Psoas muscle (tissue), 8 donors: ENCODE results near the gene FGD5. TPM values are rescaled to one million over a fixed set of nuclear protein-coding genes. Genes with fewer than 3 reads are reported as not detected.

ENCODE experiments used
- ATAC-seq, 4 donors: fragments of 200-7000 bp; cut with Tn5 transposase; one replicate each; pipeline ENCODE4 v1.9.1; 2020; ENCODE audit warnings: moderate library complexity in 3 of 4, mild to moderate bottlenecking in 2 of 4
- DNase-seq, 2 donors: peaks; one replicate each; pipeline ENCODE4 v3.0.0-alpha.2; 2020
- H3K27ac ChIP-seq: fragments of 200-600 bp; one replicate; pipeline ENCODE4 v1.8.0; 2022
- H3K27me3 ChIP-seq, 3 donors: fragments of 200-600 bp in 1 of 3; one replicate each; pipeline versions ENCODE4 v1.6.1 to v1.8.0; 2013 to 2022; ENCODE audit warnings: low read length in 2 of 3, mild to moderate bottlenecking in 2 of 3, moderate library complexity in 1 of 3; ENCODE audit not compliant: insufficient read depth in 3 of 3
- H3K36me3 ChIP-seq, 2 donors: fragments of 200-600 bp in 1 of 2; one replicate each; pipeline versions ENCODE4 v1.6.1 to v1.8.0; 2013 to 2022; ENCODE audit warnings: low read depth in 1 of 2, mild to moderate bottlenecking in 1 of 2, moderate library complexity in 1 of 2; ENCODE audit not compliant: insufficient read depth in 1 of 2
- H3K4me1 ChIP-seq: fragments of 200-600 bp; one replicate; pipeline ENCODE4 v1.8.0; 2022
- H3K4me3 ChIP-seq: fragments of 200-600 bp; one replicate; pipeline ENCODE4 v1.8.0; 2022; ENCODE audit warnings: mild to moderate bottlenecking
- H3K9me3 ChIP-seq: fragments of 200-600 bp; one replicate; pipeline ENCODE4 v1.8.0; 2022
- WGBS, 3 donors: extraction: QIAGEN DNeasy Blood & Tissue Kit; methylation state at CpG; one replicate each; pipeline versions ENCODE4 v1.1.6 to v1.1.7; 2013; 5-methylcytosine and 5-hydroxymethylcytosine counted together
- intact Hi-C, 2 donors: fragments of 100-400 bp; cut with DNase I; formaldehyde crosslinking; loops; one replicate each; pipeline versions ENCODE4 v1.11.0 to v1.14.2; 2022
- polyA plus RNA-seq, 3 donors: library from polyadenylated mRNA; stranded (reverse); fragments of 200-250 nt; gene quantifications; one replicate each; pipeline ENCODE4 v1.2.3, GENCODE V29; 2013
- total RNA-seq, 4 donors: library from RNA; stranded (reverse); fragmentation: NEBNext Ultra II Directional in 2 of 4; extraction: Animal tissue kit (Norgen Biotek cat#: 25700) in 2 of 4; gene quantifications; one replicate each; pipeline versions ENCODE4 v1.2.1 to v1.2.4, GENCODE V29; 2021 to 2023
- TF ChIP-seq, protein P1 (sequence below): fragments of 200-600 bp; IDR thresholded peaks from one replicate; pipeline ENCODE4 v1.8.0; 2022; ENCODE audit warnings: antibody characterized with exemption
- donor health status: healthy with polysubstance abuse.
- donor health status: DM: no; HTN: no; CAD: no; lungs with moderate emphysema.
- donor health status: Bipolar disorder and iron deficiency.
- donor health status: healthy.
- donor health status: DM: yes; HTN: yes; CAD: no.
- donor health status: DM: no; HTN: no; CAD: no.
- donor health status: DM: no; HTN: no; CAD: no.
- donor health status: DM: yes; HTN: yes; CAD: no.

The FGD5 gene
- total and polyA plus RNA-seq, 7 donors, result 3.6 to 14.6 (median 6.4) TPM

DNA sequence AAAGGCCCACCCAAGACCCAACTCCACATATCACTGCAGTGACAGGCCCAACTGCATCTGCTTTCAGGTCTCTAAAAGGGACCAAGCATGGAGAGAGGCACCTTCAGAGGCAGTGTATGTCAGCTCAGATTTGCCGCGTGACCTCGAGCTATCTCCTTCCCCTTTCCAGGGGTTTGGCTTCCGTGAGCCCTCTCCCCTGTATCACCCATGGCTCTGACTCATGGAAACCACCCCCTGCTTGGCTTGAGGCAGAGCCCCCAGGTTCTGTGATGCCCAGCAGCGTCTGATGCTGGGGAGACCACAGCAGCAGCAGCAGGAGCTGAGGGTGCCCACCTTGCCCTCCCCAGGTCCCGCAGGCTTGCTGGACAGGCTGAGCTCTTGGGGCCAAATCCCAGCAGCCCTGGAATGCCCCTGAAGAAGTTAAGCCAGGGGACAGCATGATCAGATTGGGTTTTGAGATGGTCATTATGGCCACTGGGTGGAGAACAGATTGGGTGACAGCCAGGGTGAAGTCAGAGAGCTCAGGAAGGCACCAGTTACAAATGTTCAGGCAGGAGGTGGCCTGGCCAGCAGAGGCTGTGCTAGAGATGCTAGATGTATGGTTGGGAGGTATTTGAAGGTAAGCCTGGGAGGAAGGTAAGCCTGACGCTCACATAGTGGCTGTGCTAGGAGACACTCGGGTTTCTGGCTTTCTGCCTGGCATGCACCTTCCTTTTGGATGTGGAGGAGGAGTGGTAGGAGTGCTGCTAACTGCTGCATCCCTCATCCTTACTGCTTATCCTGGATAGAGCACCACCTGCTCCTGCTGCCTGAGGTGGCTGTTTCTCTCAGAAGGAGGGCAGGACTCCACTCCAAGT, 42.9 kb downstream of the FGD5 start:
- peaks cover 10% of the 10 kb centered on the region for H3K4me1 ChIP-seq
- no peaks in the 10 kb centered on the region for H3K9me3 ChIP-seq
- peak overlapping the region; percentile 19 for H3K27ac ChIP-seq
- peaks cover 0 to 3% (median 0%) of the 10 kb centered on the region in 3 donors for H3K27me3 ChIP-seq
- no peak for DNase-seq
- ATAC-seq, result peak in 3 of 4 donors; percentile 37 to 66 (median 61)
- WGBS, 3 donors, result 47 to 61% (median 53%) methylated on average over 8 of the region's 8 CpGs
- no peaks in the 10 kb centered on the region for H3K36me3 ChIP-seq
- no peak overlapping the region for H3K4me3 ChIP-seq
- intact Hi-C loops, result no loop called here
- TF ChIP-seq, protein P1, sequence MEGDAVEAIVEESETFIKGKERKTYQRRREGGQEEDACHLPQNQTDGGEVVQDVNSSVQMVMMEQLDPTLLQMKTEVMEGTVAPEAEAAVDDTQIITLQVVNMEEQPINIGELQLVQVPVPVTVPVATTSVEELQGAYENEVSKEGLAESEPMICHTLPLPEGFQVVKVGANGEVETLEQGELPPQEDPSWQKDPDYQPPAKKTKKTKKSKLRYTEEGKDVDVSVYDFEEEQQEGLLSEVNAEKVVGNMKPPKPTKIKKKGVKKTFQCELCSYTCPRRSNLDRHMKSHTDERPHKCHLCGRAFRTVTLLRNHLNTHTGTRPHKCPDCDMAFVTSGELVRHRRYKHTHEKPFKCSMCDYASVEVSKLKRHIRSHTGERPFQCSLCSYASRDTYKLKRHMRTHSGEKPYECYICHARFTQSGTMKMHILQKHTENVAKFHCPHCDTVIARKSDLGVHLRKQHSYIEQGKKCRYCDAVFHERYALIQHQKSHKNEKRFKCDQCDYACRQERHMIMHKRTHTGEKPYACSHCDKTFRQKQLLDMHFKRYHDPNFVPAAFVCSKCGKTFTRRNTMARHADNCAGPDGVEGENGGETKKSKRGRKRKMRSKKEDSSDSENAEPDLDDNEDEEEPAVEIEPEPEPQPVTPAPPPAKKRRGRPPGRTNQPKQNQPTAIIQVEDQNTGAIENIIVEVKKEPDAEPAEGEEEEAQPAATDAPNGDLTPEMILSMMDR, result no peak

DNA sequence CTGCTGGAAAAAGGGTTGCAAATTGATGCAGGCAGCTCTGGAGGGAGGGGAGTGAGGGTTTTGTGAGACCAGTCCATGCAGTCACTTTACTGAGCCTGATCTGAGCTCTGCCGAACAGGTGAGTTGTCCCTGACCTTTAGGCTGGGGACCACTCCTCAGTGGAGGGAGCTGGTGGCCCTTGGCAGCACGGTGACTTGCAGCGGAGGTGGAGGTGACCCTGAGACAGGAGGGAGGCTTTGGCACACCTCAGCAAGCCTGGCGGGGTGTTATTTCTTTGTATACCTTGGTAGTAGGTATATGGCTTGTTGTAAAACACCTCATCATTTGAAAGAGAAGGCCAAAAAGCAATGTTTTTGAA, 43.5 kb downstream of the FGD5 start:
- H3K9me3 ChIP-seq, result no peaks in the 10 kb centered on the region
- WGBS, 3 donors, result 79 to 88% (median 84%) methylated on average over 4 of the region's 4 CpGs
- no peak for ATAC-seq
- DNase-seq, result no peak
- peaks cover 10% of the 10 kb centered on the region for H3K4me1 ChIP-seq
- peaks cover 0 to 3% (median 0%) of the 10 kb centered on the region in 3 donors for H3K27me3 ChIP-seq
- H3K4me3 ChIP-seq, result no peak overlapping the region
- H3K36me3 ChIP-seq, result no peaks in the 10 kb centered on the region
- H3K27ac ChIP-seq, result no peak overlapping the region
- intact Hi-C loops, result no loop called here
- TF ChIP-seq, protein P1, result no peak

DNA sequence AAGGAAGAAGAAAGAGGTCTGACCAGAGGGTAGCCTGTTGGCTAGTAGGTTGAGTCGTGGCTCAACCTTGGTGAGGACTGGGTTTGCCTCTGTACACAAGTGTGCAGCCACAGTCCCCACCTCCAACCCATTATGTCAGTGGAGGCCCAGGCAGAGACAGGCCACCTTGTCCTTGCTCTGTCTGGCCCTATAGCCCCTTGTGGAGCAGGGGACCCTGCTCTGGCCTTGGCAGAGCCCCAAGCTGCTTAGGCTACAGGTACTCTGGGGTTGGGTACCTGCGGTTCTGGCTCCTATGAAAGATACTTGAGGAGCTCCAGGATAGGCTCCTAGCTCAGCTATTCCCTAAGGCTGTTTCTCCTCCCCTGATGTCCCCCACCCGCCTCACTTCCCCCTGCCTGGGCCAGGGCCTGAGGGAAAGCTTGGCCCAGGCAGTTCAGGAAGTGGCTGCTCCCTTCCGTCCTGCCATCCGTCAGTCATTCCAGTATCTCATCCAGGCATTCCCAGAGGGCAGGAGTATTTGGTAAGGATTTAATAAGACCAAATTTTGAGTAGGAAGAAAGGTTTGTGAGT, 44.0 kb downstream of the FGD5 start:
- intact Hi-C loops, result no loop called here
- Histone ChIP-seq H3K27me3 (no peaks in the 10 kb centered on the region), H3K9me3 (no peaks in the 10 kb centered on the region), H3K4me1 (peaks cover 10% of the 10 kb centered on the region), H3K36me3 (no peaks in the 10 kb centered on the region), H3K27ac (no peak overlapping the region), H3K4me3 (no peak overlapping the region)
- ATAC-seq (peak in 1 of 4 donors; percentile 23), DNase-seq (no peak)
- 70 to 80% (median 75%) methylated on average over 5 of the region's 5 CpGs for WGBS, 3 donors
- TF ChIP-seq, protein P1, result no peak

DNA sequence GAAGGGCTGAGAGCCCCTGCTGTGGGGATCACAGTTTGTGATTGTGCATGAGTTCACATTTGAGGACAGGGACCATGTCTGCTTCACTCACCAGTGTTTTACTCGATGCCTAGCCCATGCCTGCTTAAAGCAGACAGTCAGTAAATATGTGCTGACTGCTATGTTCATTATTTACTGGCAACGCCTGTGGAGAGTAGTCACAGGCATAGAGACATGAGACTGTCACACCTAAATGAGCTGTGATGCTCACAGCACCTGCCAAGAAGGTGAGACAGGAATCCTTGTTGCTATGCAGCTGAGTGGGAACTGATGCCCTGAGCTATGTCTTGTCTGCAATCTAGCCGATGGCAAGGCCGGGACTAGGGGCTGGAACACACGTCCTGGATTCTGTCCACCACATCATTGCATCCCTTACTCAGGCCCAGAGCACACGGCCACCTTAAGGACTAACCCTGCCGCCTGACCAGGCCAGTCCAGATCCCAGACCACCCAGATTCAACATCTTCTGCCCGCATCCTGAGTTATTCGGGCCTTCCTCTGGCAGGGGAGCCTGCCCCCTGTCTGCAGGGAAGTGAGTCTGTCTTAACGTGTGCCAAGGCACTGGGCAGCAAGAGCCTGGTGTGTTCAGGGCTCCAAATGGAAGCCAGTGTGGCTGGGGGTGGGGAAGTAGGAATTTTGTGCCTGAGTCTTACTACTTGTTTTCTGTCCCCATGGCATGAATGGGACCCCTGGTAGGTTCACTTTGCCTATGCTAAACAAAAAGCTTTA, 44.8 kb downstream of the FGD5 start:
- H3K36me3 ChIP-seq, result no peaks in the 10 kb centered on the region
- H3K27ac ChIP-seq, result no peak overlapping the region
- no peak overlapping the region for H3K4me3 ChIP-seq
- no peaks in the 10 kb centered on the region for H3K27me3 ChIP-seq
- TF ChIP-seq, protein P1, result no peak
- WGBS, 3 donors, result 51 to 53% (median 51%) methylated on average over 10 of the region's 10 CpGs
- H3K4me1 ChIP-seq, result peaks cover 10% of the 10 kb centered on the region
- ATAC-seq, result peak in 1 of 4 donors; percentile 35
- intact Hi-C loops, result no loop called here
- no peak for DNase-seq
- no peaks in the 10 kb centered on the region for H3K9me3 ChIP-seq
